ENCODE data around the gene SWAP70. TPM values are rescaled to one million over a fixed set of nuclear protein-coding genes. Genes with fewer than 3 reads are reported as not detected.

Gene SWAP70
- total RNA-seq, 1 donor from 2014 or later = 33.7 TPM

GRCh38 chr11:9784602-9785315 lies 120.9 kb downstream of the SWAP70 start:
- Histone ChIP-seq H3K36me3 (ENCODE audit: insufficient read depth, low read length) (peaks cover 15% of the 10 kb centered on the region), H3K27ac (ENCODE audit: low read depth, low read length) (no peak overlapping the region), H2AFZ (ENCODE audit: low read depth, low read length) (no peak overlapping the region), H3K4me2 (ENCODE audit: low read length) (no peak overlapping the region), H3K4me3 (ENCODE audit: insufficient read depth, low read depth, low read length) (no peak overlapping the region), H3K9me3 (ENCODE audit: insufficient read depth, low read depth, low read length) (no peaks in the 10 kb centered on the region), H3K9ac (ENCODE audit: low read length) (no peak overlapping the region), H3K79me2 (ENCODE audit: insufficient read depth, low read length) (no peaks in the 10 kb centered on the region), H4K20me1 (ENCODE audit: insufficient read depth, low read length) (no peaks in the 10 kb centered on the region), H3K27me3 (ENCODE audit: insufficient read depth, low read length) (no peaks in the 10 kb centered on the region), H3K4me1 (ENCODE audit: insufficient read depth, low read length) (peaks cover 9% of the 10 kb centered on the region)
- H3K9me3 Mint-ChIP-seq (ENCODE audit: unreplicated experiment) = no peaks in the 10 kb centered on the region
- peaks cover 30% of the 10 kb centered on the region for H3K4me1 Mint-ChIP-seq (ENCODE audit: low read depth, unreplicated experiment)
- H3K27ac Mint-ChIP-seq (ENCODE audit: unreplicated experiment) = no peak overlapping the region
- DNase-seq (ENCODE audit: low read depth) (no peak), FAIRE-seq (no peak)
- no peak overlapping the region for H3K4me3 Mint-ChIP-seq (ENCODE audit: unreplicated experiment)
- TF ChIP-seq EZH2 (IDR thresholded peaks at IDR 0.05; ENCODE audit: insufficient read depth, low read length) (no peak), CTCF (IDR thresholded peaks at IDR 0.05; ENCODE audit: insufficient read depth, low read depth, low read length) (no peak)
- peaks cover 38% of the 10 kb centered on the region for H3K36me3 Mint-ChIP-seq (ENCODE audit: low read depth, unreplicated experiment)
- no peaks in the 10 kb centered on the region for H3K27me3 Mint-ChIP-seq (ENCODE audit: low read depth, unreplicated experiment)

GRCh38 chr11:9787260-9787659 lies 123.4 kb downstream of the SWAP70 start:
- peaks cover 30% of the 10 kb centered on the region for H3K4me1 Mint-ChIP-seq (ENCODE audit: low read depth, unreplicated experiment)

More at GRCh38 chr11:9787260-9787659, 123.4 kb downstream of the SWAP70 start:
- no peaks in the 10 kb centered on the region for H4K20me1 ChIP-seq (ENCODE audit: insufficient read depth, low read length)
- H3K27me3 Mint-ChIP-seq (ENCODE audit: low read depth, unreplicated experiment) = no peaks in the 10 kb centered on the region
- peaks cover 3% of the 10 kb centered on the region for H3K36me3 ChIP-seq (ENCODE audit: insufficient read depth, low read length)
- peak; percentile 51 for DNase-seq (ENCODE audit: low read depth)
- no peak for FAIRE-seq
- H2AFZ ChIP-seq (ENCODE audit: low read depth, low read length) = no peak overlapping the region
- no peaks in the 10 kb centered on the region for H3K27me3 ChIP-seq (ENCODE audit: insufficient read depth, low read length)
- no peaks in the 10 kb centered on the region for H3K9me3 Mint-ChIP-seq (ENCODE audit: unreplicated experiment)
- TF ChIP-seq CTCF (IDR thresholded peaks at IDR 0.05; ENCODE audit: insufficient read depth, low read depth, low read length) (no peak), EZH2 (IDR thresholded peaks at IDR 0.05; ENCODE audit: insufficient read depth, low read length) (no peak)
- H3K27ac Mint-ChIP-seq (ENCODE audit: unreplicated experiment) = no peak overlapping the region
- H3K4me2 ChIP-seq (ENCODE audit: low read length) = no peak overlapping the region
- no peaks in the 10 kb centered on the region for H3K79me2 ChIP-seq (ENCODE audit: insufficient read depth, low read length)
- no peak overlapping the region for H3K4me3 Mint-ChIP-seq (ENCODE audit: unreplicated experiment)
- no peak overlapping the region for H3K9ac ChIP-seq (ENCODE audit: low read length)
- H3K36me3 Mint-ChIP-seq (ENCODE audit: low read depth, unreplicated experiment) = peaks cover 25% of the 10 kb centered on the region
- H3K4me3 ChIP-seq (ENCODE audit: insufficient read depth, low read depth, low read length) = no peak overlapping the region
- no peaks in the 10 kb centered on the region for H3K9me3 ChIP-seq (ENCODE audit: insufficient read depth, low read depth, low read length)
- H3K27ac ChIP-seq (ENCODE audit: low read depth, low read length) = peak overlapping the region; percentile 15
- H3K4me1 ChIP-seq (ENCODE audit: insufficient read depth, low read length) = peaks cover 9% of the 10 kb centered on the region

All from astrocyte (in vitro differentiated cells and primary cell).